NB4 (cell line): ENCODE data around the gene LYRM1.

Experiments
- CTCF ChIP-seq: IDR thresholded peaks from one replicate; pipeline ENCODE4 v1.5.1; 2012; ENCODE audit warnings: low read depth, low read length
- MYC ChIP-seq: IDR thresholded peaks from 2 replicates; pipeline ENCODE4 v1.6.1; 2011; ENCODE audit warnings: low read depth, low read length
- POLR2A ChIP-seq: IDR thresholded peaks from 2 replicates; pipeline ENCODE4 v1.6.1; 2011; ENCODE audit warnings: mild to moderate bottlenecking; ENCODE audit not compliant: insufficient read length; ENCODE audit errors: extremely low read depth

- no peak for TF ChIP-seq CTCF
- TF ChIP-seq MYC, result no peak
- TF ChIP-seq POLR2A, result no peak
Observed at GRCh38 chr16:20894388-20894787, 6.2 kb upstream of the LYRM1 start.
